Heart left ventricle (tissue), 16 donors: ENCODE data around the gene GPHA2. TPM values are rescaled to one million over a fixed set of nuclear protein-coding genes. Genes with fewer than 3 reads are reported as not detected.

Source experiments
- ATAC-seq, 4 donors: fragments of 200-7000 bp; cut with Tn5 transposase; one replicate each; pipeline ENCODE4 v1.9.1; 2020 to 2022; ENCODE audit warnings: moderate library complexity in 4 of 4, mild to moderate bottlenecking in 3 of 4, moderate number of reproducible peaks in 1 of 4
- DNase-seq, 5 donors: peaks; one replicate each; pipeline ENCODE4 v3.0.0-alpha.2; 2020
- H3K27ac ChIP-seq, 12 donors: fragments of 200-600 bp; sonication (generic) in 4 of 12; one replicate each; pipeline versions ENCODE4 v1.5.0 to v1.8.0; 2016 to 2022; ENCODE audit warnings: mild to moderate bottlenecking in 2 of 12
- H3K27me3 ChIP-seq, 9 donors: fragments of 200-600 bp; sonication (generic) in 2 of 9; one replicate each; pipeline versions ENCODE4 v1.5.1 to v1.8.0; 2016 to 2022; ENCODE audit warnings: mild to moderate bottlenecking in 3 of 9
- H3K36me3 ChIP-seq, 9 donors: fragments of 200-600 bp; sonication (generic) in 2 of 9; one replicate each; pipeline versions ENCODE4 v1.5.0 to v1.8.0; 2018 to 2022; ENCODE audit warnings: mild to moderate bottlenecking in 2 of 9
- H3K4me1 ChIP-seq, 12 donors: fragments of 200-600 bp; sonication (generic) in 4 of 12; one replicate each; pipeline versions ENCODE4 v1.5.0 to v1.8.0; 2016 to 2022; ENCODE audit warnings: mild to moderate bottlenecking in 3 of 12
- H3K4me3 ChIP-seq, 12 donors: fragments of 200-600 bp; sonication (generic) in 4 of 12; one replicate each; pipeline versions ENCODE4 v1.5.0 to v1.8.0; 2017 to 2022; ENCODE audit warnings: mild to moderate bottlenecking in 9 of 12, moderate library complexity in 4 of 12
- H3K9me3 ChIP-seq, 12 donors: fragments of 200-600 bp; sonication (generic) in 4 of 12; one replicate each; pipeline versions ENCODE4 v1.5.0 to v1.8.0; 2016 to 2022; ENCODE audit warnings: mild to moderate bottlenecking in 1 of 12
- POLR2A ChIP-seq, 2 donors: fragments of 450-650 bp; IDR thresholded peaks; one replicate each; pipeline ENCODE4 v1.6.1; 2017; ENCODE audit warnings: antibody characterized with exemption in 2 of 2, mild to moderate bottlenecking in 2 of 2, moderate library complexity in 2 of 2
- WGBS, 4 donors: extraction: QIAGEN DNeasy Blood & Tissue Kit in 2 of 4; methylation state at CpG; one replicate each; pipeline versions ENCODE4 v1.1.5 to v1.1.7; 2013 to 2018; 5-methylcytosine and 5-hydroxymethylcytosine counted together
- intact Hi-C, 10 donors: fragments of 100-400 bp; cut with DNase I; formaldehyde crosslinking; loops; one replicate each; pipeline versions ENCODE4 v1.11.1 to v1.14.2; 2022
- polyA plus RNA-seq, 2 donors: library from polyadenylated mRNA; stranded (reverse); fragments of 200-250 nt; gene quantifications; one replicate each; pipeline ENCODE4 v1.2.3, GENCODE V29; 2013
- total RNA-seq, 9 donors: library from RNA; depleted of rRNA in 2 of 9; stranded (reverse); fragments of >200 nt in 2 of 9; fragmentation: NEBNext Ultra II Directional in 3 of 9; extraction: Animal tissue kit (Norgen Biotek cat#: 25700) in 3 of 9; gene quantifications; one replicate each; pipeline versions ENCODE4 v1.1.0 to v1.2.4, GENCODE V29; 2016 to 2023
- TF ChIP-seq, protein P1 (sequence below), 12 donors: fragments of 200-600 bp; sonication (generic) in 4 of 12; IDR thresholded peaks; one replicate each; pipeline versions ENCODE4 v1.5.0 to v1.8.0; 2018 to 2022; ENCODE audit warnings: antibody characterized with exemption in 12 of 12, mild to moderate bottlenecking in 5 of 12
- donor health status: ischemic (EF 13 %, LVEDD 7.1; RV severe dilation, severe dysfunction).
- donor health status: healthy with polysubstance abuse.
- donor health status: DM: no; HTN: yes; CAD: no.
- donor health status: DM: no; HTN: no; CAD: no.
- donor health status: ischemic (EF 25% LVEDD 6.9; RV normal size, moderate dysfunction).
- donor health status: ischemic (EF 25% LVEDD 5.7; RV mildly dilated, moderate dysfunction).
- donor health status: healthy.
- donor health status: DM: yes; HTN: yes; CAD: no.
- donor health status: ischemic (EF 35%, LVEDD 5.7; RV mildly dilated, moderate dysfunction).
- donor health status: nonischemic (EF 11% LVEDD 7.7; RV severe dilation, severe dysfunction).
- donor health status: DM: yes; HTN: yes; CAD: no.
- donor health status: PGD.
- donor health status: ischemic (EF 29% LVEDD 5.4; RV normal size, mild dysfunction).
- donor health status: nonischemic (EF 23%, LVEDD 6.1; RV moderate dilation, normal function).

Gene GPHA2
- total and polyA plus RNA-seq, 11 donors: 0.48 TPM; not detected in 10

DNA sequence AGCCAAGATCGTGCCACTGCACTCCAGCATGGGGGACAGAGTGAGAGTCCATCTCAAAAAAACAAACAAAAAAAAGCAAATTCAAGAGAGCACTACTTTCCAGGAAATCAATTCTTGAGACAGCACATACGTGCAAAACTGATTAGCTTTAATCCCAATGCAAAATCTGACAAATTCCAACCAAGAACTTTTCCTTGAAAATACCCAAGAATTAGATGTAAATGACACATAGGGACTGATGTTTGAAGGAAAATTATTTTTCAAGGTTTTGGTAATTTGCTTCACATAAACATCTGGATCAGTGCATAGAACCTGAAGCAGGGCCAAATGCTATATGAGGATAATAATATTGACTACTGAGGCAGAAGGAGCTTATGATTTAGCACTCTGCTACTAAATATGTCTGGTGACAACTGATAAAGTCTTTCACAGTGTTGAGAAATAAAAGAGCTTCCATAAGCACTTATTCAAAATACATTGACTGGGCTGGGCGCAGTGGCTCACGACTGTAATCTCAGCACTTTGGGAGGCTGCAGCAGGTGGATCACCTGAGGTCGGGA is 27.5 kb upstream of the GPHA2 start:
- no peak for ATAC-seq
- Histone ChIP-seq H3K4me1 (no peaks in the 10 kb centered on the region), H3K27ac (no peak overlapping the region), H3K4me3 (no peak overlapping the region), H3K9me3 (no peaks in the 10 kb centered on the region), H3K36me3 (no peaks in the 10 kb centered on the region), H3K27me3 (peaks cover 0 to 3% (median 0%) of the 10 kb centered on the region in 9 donors)
- TF ChIP-seq, protein P1, sequence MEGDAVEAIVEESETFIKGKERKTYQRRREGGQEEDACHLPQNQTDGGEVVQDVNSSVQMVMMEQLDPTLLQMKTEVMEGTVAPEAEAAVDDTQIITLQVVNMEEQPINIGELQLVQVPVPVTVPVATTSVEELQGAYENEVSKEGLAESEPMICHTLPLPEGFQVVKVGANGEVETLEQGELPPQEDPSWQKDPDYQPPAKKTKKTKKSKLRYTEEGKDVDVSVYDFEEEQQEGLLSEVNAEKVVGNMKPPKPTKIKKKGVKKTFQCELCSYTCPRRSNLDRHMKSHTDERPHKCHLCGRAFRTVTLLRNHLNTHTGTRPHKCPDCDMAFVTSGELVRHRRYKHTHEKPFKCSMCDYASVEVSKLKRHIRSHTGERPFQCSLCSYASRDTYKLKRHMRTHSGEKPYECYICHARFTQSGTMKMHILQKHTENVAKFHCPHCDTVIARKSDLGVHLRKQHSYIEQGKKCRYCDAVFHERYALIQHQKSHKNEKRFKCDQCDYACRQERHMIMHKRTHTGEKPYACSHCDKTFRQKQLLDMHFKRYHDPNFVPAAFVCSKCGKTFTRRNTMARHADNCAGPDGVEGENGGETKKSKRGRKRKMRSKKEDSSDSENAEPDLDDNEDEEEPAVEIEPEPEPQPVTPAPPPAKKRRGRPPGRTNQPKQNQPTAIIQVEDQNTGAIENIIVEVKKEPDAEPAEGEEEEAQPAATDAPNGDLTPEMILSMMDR (IDR thresholded peaks at IDR 0.05): no peak
- TF ChIP-seq POLR2A (IDR thresholded peaks at IDR 0.05): no peak
- WGBS, 4 donors: 80 to 91% (median 82%) methylated on average over 5 of the region's 5 CpGs
- intact Hi-C loops: no loop called here
- DNase-seq: no peak

DNA sequence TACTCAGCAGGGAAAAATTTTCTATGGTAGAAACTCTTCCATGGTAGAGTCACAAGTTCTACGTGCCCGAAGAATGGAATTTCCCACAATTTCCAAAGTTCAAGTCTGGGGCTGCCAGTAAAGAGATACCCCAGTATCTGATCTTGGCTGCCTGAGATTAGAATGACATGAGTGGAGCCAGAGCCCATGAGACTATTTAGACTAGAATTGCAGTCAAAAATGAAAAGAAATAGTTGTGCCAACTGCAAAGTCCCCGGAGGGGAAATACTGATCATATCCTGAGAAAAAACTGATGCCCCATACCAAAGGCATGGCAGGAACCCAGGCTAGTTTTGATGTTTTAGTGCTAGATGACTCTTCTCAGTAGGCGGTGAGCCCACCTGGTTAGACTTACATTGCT is 25.0 kb upstream of the GPHA2 start:
- no peak for TF ChIP-seq POLR2A (IDR thresholded peaks at IDR 0.05)
- TF ChIP-seq, protein P1 (IDR thresholded peaks at IDR 0.05): no peak
- no peaks in the 10 kb centered on the region for H3K9me3 ChIP-seq
- WGBS, 4 donors: 48 to 57% (median 57%) methylated on average over 4 of the region's 4 CpGs
- peaks cover 0 to 3% (median 0%) of the 10 kb centered on the region in 9 donors for H3K27me3 ChIP-seq
- intact Hi-C loops: no loop called here
- H3K36me3 ChIP-seq: no peaks in the 10 kb centered on the region
- no peaks in the 10 kb centered on the region for H3K4me1 ChIP-seq
- ATAC-seq: no peak
- no peak for DNase-seq
- H3K4me3 ChIP-seq: no peak overlapping the region
- H3K27ac ChIP-seq: no peak overlapping the region

GRCh38 chr11:64959498-64959897 is 23.8 kb upstream of the GPHA2 start:
- Histone ChIP-seq H3K9me3 (no peaks in the 10 kb centered on the region), H3K27me3 (peaks cover 0 to 3% (median 0%) of the 10 kb centered on the region in 9 donors), H3K36me3 (no peaks in the 10 kb centered on the region), H3K4me1 (no peaks in the 10 kb centered on the region), H3K27ac (no peak overlapping the region), H3K4me3 (no peak overlapping the region)
- DNase-seq (no peak), ATAC-seq (no peak)
- 68 to 74% (median 70%) methylated on average over 3 of the region's 3 CpGs for WGBS, 4 donors
- intact Hi-C loops: loop anchor here in 2 of 10 donors (5.0 kb wide), 1 partner anchor 38 kb away; the partner anchor contains the start of gene BATF2 (in 2 of the 2)
- TF ChIP-seq POLR2A (IDR thresholded peaks at IDR 0.05): no peak
- TF ChIP-seq, protein P1 (IDR thresholded peaks at IDR 0.05): no peak

DNA sequence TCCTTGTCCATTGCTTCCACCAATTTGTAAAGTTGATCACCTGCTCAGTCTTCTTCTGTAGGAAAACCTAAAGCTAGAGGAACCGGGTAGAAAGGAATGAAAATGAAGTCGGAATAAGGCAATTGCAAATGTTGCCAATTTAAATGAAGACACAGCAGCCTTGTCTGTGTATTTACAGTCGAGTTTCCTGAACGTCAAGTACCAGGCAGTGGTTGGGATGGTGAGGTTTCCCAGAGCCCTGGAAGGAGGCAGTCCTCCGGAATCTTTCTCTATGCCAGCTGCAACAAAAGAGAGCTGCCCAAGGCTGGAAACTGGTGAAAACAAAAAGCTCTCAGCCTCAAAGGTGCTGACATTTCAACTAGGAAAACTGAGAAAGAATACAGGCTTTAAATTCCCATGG is 18.5 kb upstream of the GPHA2 start:
- no peak for ATAC-seq
- no peaks in the 10 kb centered on the region for H3K36me3 ChIP-seq
- H3K27ac ChIP-seq: no peak overlapping the region
- no peak for TF ChIP-seq POLR2A (IDR thresholded peaks at IDR 0.05)
- TF ChIP-seq, protein P1 (IDR thresholded peaks at IDR 0.05): no peak
- H3K4me3 ChIP-seq: no peak overlapping the region
- intact Hi-C loops: no loop called here
- no peak for DNase-seq
- H3K4me1 ChIP-seq: no peaks in the 10 kb centered on the region
- WGBS, 4 donors: 45 to 52% (median 47%) methylated on average over 5 of the region's 5 CpGs
- H3K27me3 ChIP-seq: peaks cover 0 to 5% (median 0%) of the 10 kb centered on the region in 9 donors
- no peaks in the 10 kb centered on the region for H3K9me3 ChIP-seq
